ENCODE measurements around the gene FGD5.

The FGD5 gene

DNA sequence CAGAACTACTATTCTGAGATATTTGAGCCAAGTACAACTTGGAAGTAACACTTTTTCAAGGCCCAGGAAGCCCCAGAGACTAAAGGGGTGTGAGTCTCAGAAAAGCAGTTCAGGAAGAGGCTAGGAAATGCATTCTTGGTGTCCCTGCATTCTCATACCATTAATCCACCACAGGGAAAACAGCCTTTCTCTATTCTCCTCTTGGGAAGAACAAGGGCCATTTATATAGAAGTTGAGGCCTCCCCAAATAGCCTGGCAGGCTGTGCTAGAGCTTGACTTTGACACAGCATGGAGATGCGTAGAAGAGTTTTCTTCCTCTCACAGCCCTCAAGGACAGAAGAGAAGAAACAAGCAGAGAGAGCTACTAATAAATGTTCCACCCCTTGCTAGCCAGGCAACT lies 123.1 kb downstream of the FGD5 start:
- DNase-seq = no peak

DNA sequence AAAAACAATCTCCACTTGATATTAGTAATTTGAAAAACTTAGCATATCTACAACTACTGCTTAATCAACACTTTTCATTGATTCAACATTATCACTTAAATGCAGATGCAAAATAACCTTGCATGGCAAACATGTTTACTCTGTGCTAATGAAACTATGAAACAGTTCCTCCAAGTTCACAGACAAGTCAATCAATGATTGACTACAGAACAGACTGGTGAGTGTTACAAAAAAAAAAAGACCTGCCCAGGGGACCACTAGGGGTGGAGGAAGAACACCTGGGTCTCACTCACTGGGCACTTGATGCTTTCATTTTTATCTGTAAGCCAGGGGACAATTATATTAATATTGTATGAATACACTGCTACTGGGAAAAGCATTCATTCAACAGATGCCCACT lies 124.3 kb downstream of the FGD5 start:
- no peak for DNase-seq

- DNase-seq = no peak
These were observed 127.5 kb downstream of the FGD5 start for GRCh38 chr3:14946236-14946635.

DNA sequence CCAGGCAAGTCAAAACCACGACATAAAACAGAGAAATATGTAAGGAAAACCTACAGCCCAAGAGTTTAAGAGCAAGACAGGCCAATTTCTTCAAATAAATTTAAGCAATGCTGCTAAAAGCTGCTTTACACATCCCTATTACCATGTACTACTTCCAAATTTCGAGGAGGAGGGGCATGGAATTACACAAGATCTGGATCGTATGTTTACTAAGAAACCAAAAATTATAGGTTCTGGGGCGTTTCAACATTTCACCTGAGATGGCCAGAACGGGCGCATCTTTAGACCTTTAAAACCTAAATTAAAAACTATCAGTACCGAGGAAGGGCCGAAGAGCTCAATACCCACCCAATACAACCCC lies 128.0 kb downstream of the FGD5 start:
- no peak for DNase-seq

GRCh38 chr3:14947100-14947885 lies 128.5 kb downstream of the FGD5 start, which contains the start of gene NR2C2:
Gene NR2C2 (plus strand): TSS chr3:14947583. CDS start chr3:15003915, 56,332 bp downstream.
- DNase-seq = peak; percentile 73

DNA sequence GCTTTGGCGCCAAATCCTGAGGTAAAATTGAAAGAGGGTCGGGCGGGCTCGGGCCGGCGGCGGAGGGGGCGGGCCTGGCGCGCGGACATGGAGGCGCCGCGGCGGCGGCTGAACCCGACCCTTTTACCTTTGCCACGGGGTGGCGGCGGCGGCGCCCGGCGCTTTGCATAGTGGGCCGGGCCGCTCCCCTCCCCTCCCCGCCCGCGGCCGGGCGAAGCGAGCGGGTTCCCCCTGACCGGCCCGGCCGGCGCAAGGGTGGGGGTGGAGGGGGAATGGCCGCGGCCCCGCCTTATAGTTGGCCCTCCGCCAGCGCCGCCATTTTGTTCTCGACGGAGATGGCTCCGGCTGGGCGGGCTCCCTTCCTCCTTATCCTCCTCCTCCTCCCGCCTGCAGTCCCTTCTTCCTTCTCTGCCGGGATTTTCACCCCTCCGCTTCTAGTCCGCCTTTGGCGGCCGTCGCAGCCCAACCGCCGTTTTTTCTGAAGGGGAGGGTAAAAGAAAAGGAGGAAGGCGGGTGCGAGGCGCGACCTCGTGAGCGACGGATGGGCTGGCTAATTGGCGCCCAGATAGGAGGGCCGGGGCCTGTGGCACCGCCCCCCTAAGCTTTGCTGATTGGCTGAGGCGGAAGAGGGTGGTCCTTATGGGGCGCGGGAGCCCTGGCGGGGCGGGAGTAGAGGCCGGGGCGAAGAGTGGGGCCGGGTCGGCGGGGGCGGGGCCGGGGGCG lies 129.3 kb downstream of the FGD5 start:
- DNase-seq = peak; percentile 97

- DNase-seq = no peak
These were observed 129.9 kb downstream of the FGD5 start for GRCh38 chr3:14948609-14949038.

- DNase-seq = no peak
These were observed 130.4 kb downstream of the FGD5 start for GRCh38 chr3:14949126-14949525.

DNA sequence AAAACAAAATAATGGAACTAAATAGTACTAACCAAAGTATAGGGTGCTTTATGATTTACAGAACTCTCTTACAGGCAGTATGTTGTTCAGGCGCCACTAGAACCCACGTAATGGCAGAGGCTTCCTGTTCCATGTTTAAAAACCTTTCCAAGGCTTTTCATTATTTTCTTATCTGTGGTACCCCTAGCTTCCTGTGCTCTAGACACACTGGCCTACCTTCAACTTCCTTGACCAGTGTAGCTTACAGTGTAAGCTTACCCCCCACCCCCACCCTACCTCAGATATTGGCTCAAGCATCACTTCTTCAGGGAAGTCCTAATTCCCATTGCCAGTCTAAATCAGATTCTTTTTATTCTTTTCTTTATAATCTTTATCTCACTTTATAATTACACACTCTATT lies 131.5 kb downstream of the FGD5 start:
- no peak for DNase-seq

DNA sequence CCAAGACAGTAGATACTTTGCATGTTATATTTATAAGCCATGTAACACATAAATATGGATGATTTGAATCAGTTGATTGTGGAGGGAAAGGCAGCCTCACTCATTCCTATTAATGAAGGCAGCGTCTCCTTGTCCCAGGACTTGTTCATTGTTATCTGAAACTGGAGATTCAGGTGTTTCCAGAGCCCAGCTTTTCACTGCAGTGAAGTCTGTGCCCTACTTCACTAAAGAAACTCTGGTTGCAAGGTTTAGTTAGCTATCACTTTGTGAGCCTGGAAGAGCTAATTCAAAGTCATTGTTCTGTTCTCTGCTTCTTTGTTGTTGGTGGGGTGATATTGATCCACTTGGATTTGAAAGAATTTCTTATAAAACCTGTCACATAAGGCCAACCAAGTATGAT lies 138.4 kb downstream of the FGD5 start:
- DNase-seq = no peak

GRCh38 chr3:14957925-14958324 lies 139.2 kb downstream of the FGD5 start:
- DNase-seq = no peak

DNA sequence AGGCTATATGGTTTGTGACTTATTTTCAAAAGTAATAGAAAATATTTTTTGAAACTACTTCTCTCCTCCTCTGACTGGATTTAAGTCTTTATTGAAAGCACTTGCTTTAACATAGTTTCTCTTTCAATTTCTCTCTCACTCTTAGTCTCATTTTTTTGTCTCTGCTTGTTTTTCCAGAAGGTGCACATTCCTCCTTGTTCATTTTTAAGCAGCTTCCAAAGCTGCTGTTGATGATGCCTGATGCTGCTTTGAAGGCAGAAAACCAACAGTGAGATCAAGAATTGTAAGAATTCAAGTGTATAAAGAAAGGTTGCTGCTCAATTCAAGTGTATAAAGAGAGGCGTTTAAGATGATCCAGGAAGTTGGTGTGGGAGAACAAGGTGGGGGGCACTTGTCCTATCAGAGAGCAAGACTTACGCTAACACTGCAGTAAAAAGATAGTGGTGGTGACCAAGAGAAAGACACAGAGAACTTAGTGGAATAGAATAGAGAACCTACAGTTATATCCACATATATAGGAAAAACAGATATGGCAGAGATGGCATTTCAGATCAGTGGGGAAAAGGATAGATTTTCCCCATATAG lies 140.7 kb downstream of the FGD5 start:
- DNase-seq = no peak

- DNase-seq = no peak
These were observed 144.0 kb downstream of the FGD5 start for GRCh38 chr3:14962762-14963161.

GRCh38 chr3:14967285-14967684 lies 148.5 kb downstream of the FGD5 start:
- no peak for DNase-seq

GRCh38 chr3:14969671-14970070 lies 150.9 kb downstream of the FGD5 start:
- no peak for DNase-seq

DNA sequence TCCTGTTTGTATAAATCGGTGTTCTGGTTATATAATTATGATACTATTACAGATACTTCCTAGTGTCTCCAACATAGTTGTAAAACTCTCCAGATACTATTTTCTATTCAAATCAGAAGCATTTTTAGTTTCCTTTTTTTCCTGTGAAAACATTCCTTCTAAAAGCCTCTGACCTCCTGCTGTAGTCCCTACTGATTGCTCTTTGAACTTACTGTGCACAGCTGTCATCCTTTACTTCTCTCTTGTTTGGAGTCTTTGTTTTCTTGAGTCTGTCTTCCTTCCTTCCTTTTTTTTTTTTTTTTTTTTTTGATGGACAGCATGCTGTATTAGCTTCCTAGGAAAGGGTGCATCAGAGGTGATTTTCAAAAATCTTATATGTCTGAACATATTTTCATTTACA lies 157.6 kb downstream of the FGD5 start:
- no peak for DNase-seq

DNA sequence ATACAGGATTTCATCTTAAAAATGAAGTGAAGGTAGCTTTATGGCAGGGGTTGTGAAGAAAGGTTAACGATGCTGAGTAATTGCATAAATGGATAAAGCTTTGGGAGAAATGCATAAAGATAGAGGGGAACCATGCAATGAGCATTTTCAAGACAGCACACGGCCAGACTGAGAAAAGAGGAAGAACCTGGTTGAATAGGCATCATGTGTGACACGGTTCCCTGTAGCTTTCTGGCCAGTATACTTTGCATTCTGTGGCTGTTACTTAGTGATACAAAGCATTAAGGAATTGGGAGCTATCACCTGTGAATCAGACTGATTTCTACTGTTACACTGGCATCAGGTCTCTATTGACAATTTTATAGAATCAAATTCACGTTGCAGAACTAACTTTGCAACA lies 161.9 kb downstream of the FGD5 start:
- DNase-seq = no peak

Measured in NCI-H82 (cell line).